ENCODE data around the gene SMU1. TPM values are rescaled to one million over a fixed set of nuclear protein-coding genes. Genes with fewer than 3 reads are reported as not detected.

Gene SMU1
- total RNA-seq, result 15.9 and 16.1 TPM in 2 replicates

DNA sequence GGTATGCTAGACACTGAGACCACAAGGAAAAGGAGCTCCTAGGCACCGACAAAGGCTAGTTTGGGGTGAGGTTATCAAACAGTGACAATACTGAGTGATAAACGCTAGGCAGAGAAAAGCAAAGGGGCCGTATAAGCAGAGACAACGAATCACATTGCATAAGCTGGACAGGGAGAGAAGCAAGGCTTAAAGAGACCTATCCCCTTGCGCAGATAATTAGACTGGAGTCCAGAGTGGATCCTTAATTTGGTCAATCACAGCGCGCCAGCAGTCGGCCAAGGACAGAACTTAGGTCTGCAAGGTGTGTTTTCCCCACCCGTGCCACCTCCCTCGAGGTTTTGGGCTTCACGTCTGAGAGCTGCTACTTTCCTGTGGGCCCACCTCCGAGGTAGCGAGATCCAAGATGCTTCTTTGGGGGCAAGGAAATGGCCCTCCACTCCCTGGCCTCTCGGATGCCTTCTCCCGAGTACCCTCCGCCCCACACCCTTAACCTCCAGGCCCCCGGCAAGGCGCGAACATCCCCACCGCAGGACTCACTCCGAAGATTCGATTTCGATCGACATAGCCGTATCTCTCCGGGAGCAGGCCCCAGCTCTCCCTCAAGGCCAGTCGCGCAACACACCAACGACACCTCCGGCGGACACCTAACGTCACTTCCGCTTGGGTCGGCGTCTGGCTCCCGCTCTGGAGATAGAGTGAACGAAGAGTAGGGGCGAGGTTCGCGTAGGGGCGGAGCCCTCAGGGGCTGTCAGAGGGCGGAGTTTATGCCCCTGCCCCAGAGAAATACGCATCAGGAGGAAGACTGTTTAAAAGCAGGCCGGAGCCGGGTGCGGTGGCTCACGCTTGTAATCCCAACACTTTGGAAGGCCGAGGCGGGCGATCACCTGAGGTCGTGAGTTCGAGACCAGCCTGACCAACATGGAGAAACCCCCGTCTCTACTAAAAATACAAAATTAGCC lies at the start of gene SMU1:
TSS of gene SMU1 (minus strand) at position 629 of the 959 bp plus-strand sequence. CDS start at position 563, 66 bp downstream.

DNA sequence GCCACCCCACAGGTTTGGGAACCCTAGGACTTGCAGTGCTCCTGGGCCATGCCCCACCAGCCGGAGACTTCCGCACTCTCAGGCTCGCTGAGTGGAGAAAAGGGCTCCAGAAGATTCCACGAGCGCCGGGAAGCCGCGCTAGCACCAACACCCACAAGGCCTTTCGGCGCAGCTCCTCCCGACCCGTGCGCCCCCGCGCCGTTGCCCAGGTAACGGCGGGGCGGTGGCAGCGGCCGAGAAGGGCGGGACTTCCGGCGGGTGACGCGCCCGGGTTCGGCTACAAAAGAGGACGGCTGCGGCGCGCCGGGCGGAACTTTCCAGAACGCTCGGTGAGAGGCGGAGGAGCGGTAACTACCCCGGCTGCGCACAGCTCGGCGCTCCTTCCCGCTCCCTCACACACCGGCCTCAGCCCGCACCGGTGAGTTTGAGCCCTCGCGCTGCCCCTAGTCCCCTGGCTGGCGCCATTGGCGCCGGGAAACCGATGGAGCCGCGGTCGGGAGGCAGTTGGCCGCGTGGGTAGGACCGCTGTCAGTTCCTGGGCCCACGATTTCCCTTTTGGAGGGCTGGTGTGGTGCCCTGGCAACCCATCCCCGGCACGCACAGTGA lies 51.4 kb downstream of the SMU1 start, which contains the start of gene DNAJA1:
TSS of gene DNAJA1 (plus strand) at position 308 of the 606 bp plus-strand sequence. CDS start 1,212 bp downstream, outside the sequence.

Other genes with a start within 250 kb of the SMU1 start
- gene APTX, start 75.0 kb downstream of the SMU1 start, total RNA-seq, result 38.7 and 40.1 TPM in 2 replicates
- gene DNAJA1, start 51.4 kb downstream of the SMU1 start, total RNA-seq, result 78.5 and 88.8 TPM in 2 replicates
- gene B4GALT1, start 90.7 kb upstream of the SMU1 start, total RNA-seq, result 37.2 and 38.2 TPM in 2 replicates
- not detected in 2 replicates for gene SPINK4, start 163.5 kb upstream of the SMU1 start, total RNA-seq
- gene BAG1, start 188.0 kb upstream of the SMU1 start, total RNA-seq, result 41.6 and 51.4 TPM in 2 replicates
- gene CHMP5, start 188.4 kb upstream of the SMU1 start, total RNA-seq, result 52.2 and 66.9 TPM in 2 replicates
- 15.8 and 18.0 TPM in 2 replicates for gene NFX1, start 213.8 kb upstream of the SMU1 start, total RNA-seq